Cerebellar nuclear complex (tissue), 1 donor: ENCODE measurements around the gene TRIM31.
"Not testable (repeated sequence)": the region's sequence is repeated elsewhere in the genome, so short reads cannot be mapped to it uniquely, and the experiment has no call there.

Experiments
- DNase-seq, 2 experiments: peaks; one replicate each; lab custom pipeline; 2025; lab: John Stamatoyannopoulos, UW

The TRIM31 gene

GRCh38 chr6:30149858-30150550 is 37.1 kb upstream of the TRIM31 start:
- no peak for DNase-seq

- DNase-seq, result no peak
These were observed 36.3 kb upstream of the TRIM31 start for GRCh38 chr6:30149234-30149633.

- no peak for DNase-seq
These were observed 34.2 kb upstream of the TRIM31 start for GRCh38 chr6:30147096-30147495.

- no peak for DNase-seq
These were observed 32.9 kb upstream of the TRIM31 start for GRCh38 chr6:30145818-30146217.

- no peak for DNase-seq
These were observed 31.9 kb upstream of the TRIM31 start for GRCh38 chr6:30144811-30145210.

- DNase-seq, result no peak
These were observed 30.9 kb upstream of the TRIM31 start for GRCh38 chr6:30143780-30144179.

- DNase-seq, result no peak
These were observed 29.8 kb upstream of the TRIM31 start for GRCh38 chr6:30142665-30143064.

GRCh38 chr6:30140240-30140639 is 27.4 kb upstream of the TRIM31 start:
- not testable (repeated sequence) for DNase-seq

- DNase-seq, result no peak
These were observed 23.8 kb upstream of the TRIM31 start for GRCh38 chr6:30136570-30137286.

- no peak for DNase-seq
These were observed 22.9 kb upstream of the TRIM31 start, which contains the start of gene TRIM40 for GRCh38 chr6:30135757-30136156. Gene TRIM40 (plus strand): TSS chr6:30136140. CDS start chr6:30137037, 897 bp downstream.

GRCh38 chr6:30135147-30135546 is 22.3 kb upstream of the TRIM31 start:
- no peak for DNase-seq

- no peak for DNase-seq
These were observed 19.1 kb upstream of the TRIM31 start for GRCh38 chr6:30131947-30132497.

- peak; percentile 7 to 12 for DNase-seq
These were observed 18.3 kb upstream of the TRIM31 start for GRCh38 chr6:30130887-30131862.

GRCh38 chr6:30130179-30130679 is 17.3 kb upstream of the TRIM31 start:
- DNase-seq, result no peak

GRCh38 chr6:30129265-30130178 is 16.6 kb upstream of the TRIM31 start:
- DNase-seq, result no peak

- DNase-seq, result no peak
These were observed 14.6 kb upstream of the TRIM31 start for GRCh38 chr6:30127238-30128093.

- no peak for DNase-seq
These were observed 9.6 kb upstream of the TRIM31 start for GRCh38 chr6:30122515-30122914.

- DNase-seq, result no peak
These were observed 8.8 kb upstream of the TRIM31 start for GRCh38 chr6:30121446-30122366.

- DNase-seq, result not testable (repeated sequence)
These were observed 5.8 kb upstream of the TRIM31 start for GRCh38 chr6:30118691-30119090.
